NOMO-1 treated with dmso at 0.1 percent for 144 hours (cell line): ENCODE measurements around the gene DLL4.
"Not testable (repeated sequence)": the region's sequence is repeated elsewhere in the genome, so short reads cannot be mapped to it uniquely, and the experiment has no call there.

ENCODE experiments used
- DNase-seq: peaks from one replicate; lab custom pipeline; 2025; ENCODE audit not compliant: unreplicated experiment; lab: John Stamatoyannopoulos, UW

DLL4 gene

GRCh38 chr15:40957581-40958051 is 28.5 kb downstream of the DLL4 start:
- DNase-seq = no peak

DNA sequence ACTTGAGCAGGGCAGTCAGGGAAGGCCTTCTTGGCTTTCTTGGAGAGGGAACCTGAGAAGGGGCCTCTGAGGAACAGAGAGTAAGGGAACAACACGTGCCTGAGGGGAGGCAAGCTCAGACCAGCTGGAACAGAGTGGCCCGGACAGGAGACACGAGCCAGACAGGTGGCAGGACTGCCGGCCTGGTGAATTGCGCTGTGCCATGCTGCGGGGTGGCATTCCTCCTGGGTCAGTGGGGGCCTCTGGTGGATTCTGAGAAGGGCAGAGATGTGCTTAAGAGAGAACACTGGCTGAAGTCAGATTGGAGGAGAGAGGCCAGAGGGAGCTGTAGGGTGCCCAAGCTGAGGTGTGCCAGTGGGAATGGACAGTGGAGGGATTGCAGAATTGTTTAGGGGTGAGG is 29.0 kb downstream of the DLL4 start:
- no peak for DNase-seq

- DNase-seq = no peak
Measured at GRCh38 chr15:40958723-40959122, 29.6 kb downstream of the DLL4 start.

- DNase-seq = no peak
Measured at GRCh38 chr15:40959331-40960141, 30.4 kb downstream of the DLL4 start.

DNA sequence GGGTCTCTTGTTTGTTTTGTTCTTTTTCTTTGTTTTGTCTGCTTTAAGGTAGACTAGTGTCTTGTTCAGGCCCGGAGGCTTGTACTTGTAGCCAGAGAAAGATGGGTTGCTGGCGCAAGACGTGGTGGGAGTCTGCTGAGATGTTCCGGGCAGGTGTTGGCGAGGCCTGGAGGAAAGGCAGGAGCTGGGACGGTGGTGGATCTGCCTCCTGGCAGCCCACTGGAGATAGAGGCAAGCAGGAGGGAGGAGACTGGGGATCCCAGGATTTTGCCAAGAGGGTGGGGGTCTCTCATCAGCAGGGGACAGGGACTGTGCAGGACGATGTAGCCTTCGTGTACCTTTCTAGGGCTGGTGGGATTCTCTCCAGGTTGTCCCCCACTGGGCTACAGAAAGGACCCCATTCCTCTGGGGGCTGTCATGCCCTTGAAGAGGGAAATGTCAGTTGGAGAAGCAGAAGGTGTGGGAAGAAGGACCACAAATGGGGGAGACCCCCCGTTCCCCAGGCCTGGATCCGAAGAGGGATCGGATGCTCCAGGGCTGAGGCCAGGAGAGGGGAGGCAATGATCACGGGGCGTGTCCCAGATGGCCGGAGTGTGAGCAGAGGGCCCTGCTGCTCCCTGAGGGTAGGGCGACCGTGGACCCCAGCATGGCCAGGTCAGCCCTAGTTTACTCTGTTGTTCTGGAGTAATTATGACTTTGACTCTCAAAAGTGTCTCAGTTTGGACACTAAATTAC is 31.2 kb downstream of the DLL4 start:
- no peak for DNase-seq

GRCh38 chr15:40960925-40961324 is 31.8 kb downstream of the DLL4 start:
- DNase-seq = no peak

DNA sequence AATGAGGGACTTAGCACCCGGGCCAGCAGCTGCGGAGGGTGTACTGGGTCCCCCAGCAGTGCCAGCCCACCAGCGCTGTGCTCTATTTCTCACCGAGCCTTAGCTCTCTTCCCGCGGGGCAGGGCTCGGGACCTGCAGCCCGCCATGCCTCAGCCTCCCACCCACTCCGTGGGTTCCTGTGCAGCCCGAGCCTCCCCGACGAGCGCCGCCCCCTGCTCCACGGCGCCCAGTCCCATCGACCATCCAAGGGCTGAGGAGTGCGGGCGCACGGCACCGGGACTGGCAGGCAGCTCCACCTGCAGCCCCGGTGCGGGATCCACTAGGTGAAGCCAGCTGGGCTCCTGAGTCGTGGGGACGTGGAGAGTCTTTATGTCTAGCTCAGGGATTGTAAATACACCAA is 32.6 kb downstream of the DLL4 start:
- not testable (repeated sequence) for DNase-seq

GRCh38 chr15:40962317-40962716 is 33.2 kb downstream of the DLL4 start:
- DNase-seq = not testable (repeated sequence)

- no peak for DNase-seq
Measured at GRCh38 chr15:40963201-40963600, 34.1 kb downstream of the DLL4 start.

- DNase-seq = no peak
Measured at GRCh38 chr15:40964006-40964405, 34.9 kb downstream of the DLL4 start.

- no peak for DNase-seq
Measured at GRCh38 chr15:40964634-40965033, 35.5 kb downstream of the DLL4 start.

DNA sequence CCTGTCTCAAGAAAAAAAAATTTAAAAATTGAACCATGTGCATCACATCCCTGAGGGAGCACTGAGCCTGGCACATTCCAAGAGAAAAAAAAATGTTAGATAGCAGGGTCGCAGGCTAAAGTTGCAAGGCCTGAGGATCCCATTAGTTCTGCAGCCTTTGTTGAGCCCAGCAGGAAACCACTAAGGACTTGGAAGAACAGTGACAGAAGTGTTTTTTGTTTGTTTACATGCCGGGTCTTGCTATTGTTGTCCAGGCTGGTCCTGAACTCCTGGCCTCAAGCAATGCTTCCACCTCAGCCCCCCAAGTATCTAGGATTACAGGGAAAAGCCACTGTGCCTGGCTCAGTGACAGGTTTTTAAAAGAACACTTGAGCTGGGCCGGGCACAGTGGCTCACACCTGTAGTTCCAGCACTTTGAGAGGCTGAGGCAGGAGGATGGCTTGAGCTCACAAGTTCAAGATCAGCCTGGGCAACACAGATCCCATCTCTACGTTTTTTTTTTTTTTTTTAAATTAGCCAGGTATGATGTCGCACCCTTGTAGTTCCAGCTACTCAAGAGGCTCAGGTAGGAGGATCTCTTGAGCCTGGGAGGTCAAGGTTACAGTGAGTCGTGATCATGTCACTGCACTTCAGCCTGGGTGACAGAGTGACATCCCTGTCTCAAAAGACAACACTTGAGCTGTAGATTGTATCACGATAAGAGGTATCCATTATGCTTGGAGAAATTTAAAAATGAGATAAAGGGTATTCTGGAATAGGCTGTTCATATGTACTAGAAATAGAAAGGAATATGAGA is 39.3 kb downstream of the DLL4 start:
- DNase-seq = no peak

DNA sequence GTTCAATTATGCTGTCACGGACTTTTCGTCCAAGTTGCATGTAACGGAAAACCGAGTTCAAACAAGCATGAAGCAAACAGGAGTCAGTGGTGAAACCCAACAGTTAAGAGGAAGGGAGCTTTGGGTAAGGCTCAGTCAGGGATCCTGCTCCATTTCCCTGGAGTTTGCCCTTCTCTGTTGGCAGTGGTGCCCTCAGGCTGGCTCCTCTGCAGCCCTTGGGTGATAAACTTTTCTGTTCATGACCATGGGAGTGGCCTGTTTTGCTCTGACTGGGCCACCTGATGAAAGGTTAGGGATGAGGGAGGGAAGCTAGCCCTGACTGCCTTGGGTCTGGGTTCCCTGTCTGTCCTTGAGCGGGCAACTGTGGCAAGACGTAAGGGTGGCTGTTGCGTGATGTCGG is 40.2 kb downstream of the DLL4 start:
- no peak for DNase-seq

DNA sequence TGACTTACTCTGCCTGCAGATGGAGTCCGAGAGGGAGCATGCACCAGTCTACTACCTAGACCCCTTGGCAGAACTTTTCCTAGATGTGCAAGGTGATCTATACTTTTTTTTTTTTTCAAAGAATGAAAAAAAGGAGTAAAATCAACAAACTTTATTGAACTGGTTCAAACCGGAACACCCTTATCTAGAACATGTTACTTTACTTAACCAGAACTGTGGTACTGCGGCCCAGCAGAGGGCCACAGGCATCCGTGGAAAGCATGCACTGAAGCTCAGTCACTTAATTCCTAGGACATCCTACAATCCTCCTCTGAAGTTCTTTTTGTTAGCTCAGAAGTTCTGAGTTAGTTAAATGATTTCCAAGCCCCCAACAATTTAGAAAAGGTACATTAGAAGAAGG is 45.7 kb downstream of the DLL4 start:
- no peak for DNase-seq

- no peak for DNase-seq
Measured at GRCh38 chr15:40976819-40977218, 47.7 kb downstream of the DLL4 start.

DNA sequence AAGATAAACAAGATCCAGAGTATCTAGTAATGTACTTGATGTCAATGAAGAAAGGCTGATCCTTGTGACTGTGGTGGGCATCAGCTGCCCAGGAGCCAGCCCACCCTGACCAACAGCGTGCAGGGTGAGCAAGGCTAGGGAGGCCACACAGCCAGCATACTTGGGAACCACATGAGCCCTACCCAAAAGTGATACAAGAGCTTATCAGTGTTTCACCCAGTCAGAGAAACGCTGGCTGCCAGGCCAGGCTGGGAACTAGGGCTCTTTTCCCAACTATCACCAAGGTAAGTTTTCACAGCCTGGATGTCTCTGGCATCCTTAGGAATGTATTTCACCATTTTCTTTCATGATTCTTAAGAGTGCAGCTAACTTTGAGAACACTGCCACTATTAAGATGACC is 49.0 kb downstream of the DLL4 start:
- DNase-seq = no peak

DNA sequence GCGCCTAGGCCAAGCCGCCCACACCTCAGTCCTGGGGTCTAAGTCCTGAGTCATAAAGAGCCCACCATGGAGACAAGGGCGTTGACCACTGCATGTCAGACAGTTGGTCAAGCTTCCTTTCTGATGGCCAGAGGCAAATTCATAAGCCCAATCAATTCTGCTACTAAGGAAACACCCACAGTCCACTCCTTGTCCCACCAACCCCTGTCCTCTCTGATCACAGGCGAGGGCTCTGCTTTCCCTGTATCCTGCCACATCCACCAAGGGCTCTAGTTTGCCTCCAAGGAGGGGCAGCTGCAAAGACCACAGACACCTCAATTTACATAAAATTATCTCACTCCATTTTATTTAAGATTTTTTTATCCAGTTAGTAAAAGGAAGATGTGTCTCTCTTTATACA is 49.4 kb downstream of the DLL4 start:
- DNase-seq = no peak

- no peak for DNase-seq
Measured at GRCh38 chr15:40981186-40981585, 52.0 kb downstream of the DLL4 start.

- no peak for DNase-seq
Measured at GRCh38 chr15:40982855-40983254, 53.7 kb downstream of the DLL4 start.

DNA sequence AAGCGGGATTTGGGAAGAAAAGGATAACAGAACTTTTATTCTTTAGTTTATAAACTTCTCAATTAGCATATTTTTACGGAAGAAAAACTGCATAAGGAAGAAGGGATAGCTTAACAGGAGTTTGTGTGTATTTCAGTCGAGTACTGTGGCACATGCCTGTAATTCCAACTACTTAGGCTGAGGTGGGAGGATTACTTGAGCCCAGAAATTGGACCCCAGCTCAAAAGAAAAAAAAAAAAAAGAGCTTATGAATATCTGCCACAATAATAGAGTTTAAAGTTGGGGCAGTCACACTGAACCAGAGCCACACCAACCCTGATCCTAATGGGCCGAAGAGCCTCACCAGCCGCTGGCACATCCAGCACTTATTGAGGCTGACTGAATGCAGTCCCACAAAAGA is 55.3 kb downstream of the DLL4 start:
- DNase-seq = no peak

GRCh38 chr15:40984964-40985363 is 55.8 kb downstream of the DLL4 start:
- DNase-seq = no peak
